ENCODE data around the gene SYCN.
"Not testable (repeated sequence)": the region's sequence is repeated elsewhere in the genome, so short reads cannot be mapped to it uniquely, and the experiment has no call there.

The SYCN gene, protein sequence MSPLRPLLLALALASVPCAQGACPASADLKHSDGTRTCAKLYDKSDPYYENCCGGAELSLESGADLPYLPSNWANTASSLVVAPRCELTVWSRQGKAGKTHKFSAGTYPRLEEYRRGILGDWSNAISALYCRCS

GRCh38 chr19:39203372-39204341, at the start of gene SYCN:
TSS of gene SYCN (minus strand) at chr19:39204263. CDS start at chr19:39204254, 9 bp downstream.
- DNase-seq: no peak

GRCh38 chr19:39253374-39254149, 49.5 kb upstream of the SYCN start:
- DNase-seq: no peak

- DNase-seq: no peak
Measured at GRCh38 chr19:39252458-39252857, 48.4 kb upstream of the SYCN start.

DNA sequence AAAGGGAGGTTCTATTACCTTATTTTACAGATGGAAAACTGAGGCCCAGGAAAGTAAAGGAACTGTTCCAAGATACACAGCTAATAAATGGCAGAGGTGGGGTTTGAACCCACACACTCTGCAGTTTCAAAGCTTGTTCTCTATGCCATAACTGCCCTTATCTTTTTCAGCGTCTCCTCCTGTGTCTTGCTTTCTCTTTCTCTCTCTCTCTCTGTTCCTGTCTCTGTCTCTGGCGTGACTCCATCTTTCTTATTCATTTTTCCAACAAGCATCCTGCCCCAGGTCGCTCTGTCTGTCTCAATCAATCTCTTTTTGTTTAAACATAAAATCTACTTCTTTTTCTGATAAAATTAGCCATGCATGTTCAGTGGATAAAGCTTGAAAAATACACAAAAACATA, 47.8 kb upstream of the SYCN start:
- DNase-seq: no peak

- no peak for DNase-seq
Measured at GRCh38 chr19:39251081-39251480, 47.0 kb upstream of the SYCN start.

DNA sequence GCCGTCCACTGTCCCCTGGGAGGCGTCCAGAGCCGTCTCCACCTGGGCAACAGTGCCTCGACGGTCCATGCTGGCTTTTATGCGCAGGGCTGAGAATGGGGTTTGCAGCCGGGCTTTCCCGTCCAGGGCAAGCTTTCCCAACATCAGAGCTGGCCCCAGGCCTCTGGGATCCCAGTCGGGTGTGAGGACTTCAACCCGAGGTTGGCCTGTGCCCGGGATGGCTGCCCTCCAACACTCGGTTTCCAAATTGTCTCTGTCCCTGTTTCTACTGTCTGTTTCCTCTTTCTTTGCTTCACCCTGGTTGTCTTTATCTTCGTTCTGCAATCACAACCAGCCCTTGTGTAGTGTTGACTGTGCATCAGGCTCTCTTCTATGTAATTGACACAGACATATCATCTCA, 44.7 kb upstream of the SYCN start, which contains the start of gene IFNL4:
Gene IFNL4, minus strand, starts transcription at position 51 of the 400 bp plus-strand sequence.
- DNase-seq: no peak

DNA sequence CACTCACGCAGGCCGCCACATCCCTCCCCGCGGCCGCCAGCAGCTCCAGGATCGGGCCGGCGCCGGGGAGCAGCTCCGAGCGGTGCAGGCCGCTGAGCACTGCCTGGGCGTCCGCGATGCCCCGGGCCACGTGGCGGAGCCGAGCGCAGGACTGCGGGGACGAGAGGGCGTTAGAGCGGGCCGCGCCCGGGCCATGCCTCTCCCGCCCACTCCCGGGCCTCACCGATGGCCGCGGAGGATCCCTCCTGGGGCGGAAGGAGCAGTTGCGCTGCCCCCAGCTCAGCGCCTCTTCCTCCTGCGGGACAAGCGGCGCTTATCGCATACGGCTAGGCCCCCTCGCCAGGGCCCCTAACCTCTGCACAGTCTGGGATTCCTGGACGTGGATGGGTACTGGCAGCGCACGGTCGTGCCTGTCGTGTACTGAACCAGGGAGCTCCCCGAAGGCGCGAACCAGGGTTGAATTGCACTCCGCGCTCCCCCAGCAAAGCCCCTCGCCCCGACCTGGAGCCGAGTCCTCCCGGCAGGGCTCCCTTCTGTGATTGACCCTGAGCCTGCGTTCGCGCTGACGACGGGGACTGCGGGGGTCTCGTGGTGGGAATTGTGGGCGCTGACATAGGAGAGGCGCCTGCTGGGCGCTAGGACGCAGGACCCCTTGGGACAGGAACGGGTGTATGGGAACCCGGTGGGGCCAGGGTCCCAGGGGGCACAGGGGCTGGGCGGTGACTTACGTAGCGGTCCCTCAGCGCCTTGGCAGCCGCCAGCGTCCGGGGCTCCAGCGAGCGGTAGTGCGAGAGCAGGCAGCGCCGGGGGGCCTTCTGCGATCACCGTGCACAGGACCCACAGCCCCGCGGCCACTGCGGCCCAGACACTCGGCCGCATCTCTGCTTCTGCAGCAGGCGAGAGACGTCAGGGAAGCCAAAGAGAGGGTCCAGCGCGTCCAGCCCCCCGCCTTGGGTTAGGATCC, 43.9 kb upstream of the SYCN start:
- peak; percentile 62 for DNase-seq

DNA sequence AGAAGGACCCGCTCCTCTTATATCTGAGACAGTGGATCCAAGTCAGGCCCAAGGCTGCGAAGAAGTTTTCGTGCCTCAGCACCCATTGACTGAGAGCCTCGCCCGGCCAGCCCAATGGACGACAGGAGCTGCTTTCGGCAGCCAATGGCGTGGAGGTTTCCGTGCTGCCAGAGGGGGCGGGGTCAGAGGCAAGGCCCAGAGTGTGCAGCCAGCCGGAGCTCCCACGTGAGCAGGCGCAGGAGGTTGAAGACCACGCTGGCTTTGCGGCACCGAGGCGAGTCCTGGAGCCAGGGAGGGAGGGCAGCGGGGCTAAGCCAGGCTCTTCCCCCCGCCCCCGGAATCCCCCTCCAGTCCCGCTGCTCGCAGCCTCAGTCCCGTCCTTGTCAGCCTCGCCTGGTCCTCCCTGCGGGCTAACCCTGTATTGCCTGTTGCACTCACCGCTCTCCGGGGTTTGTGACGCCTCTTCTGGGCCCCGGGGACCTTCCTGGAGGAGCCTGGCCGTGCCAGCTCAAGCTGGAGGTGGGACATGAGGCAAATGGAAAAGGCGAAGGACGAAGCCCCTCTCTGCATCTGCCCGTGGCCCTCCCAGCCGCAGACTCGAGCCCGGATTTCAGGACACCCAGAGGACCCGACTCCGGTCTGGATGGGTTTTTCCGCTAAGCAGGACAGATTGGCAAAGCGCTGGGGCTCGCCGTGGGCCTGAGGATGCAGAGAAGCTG, 43.0 kb upstream of the SYCN start:
- peak; percentile 65 for DNase-seq

- DNase-seq: not testable (repeated sequence)
Measured at GRCh38 chr19:39245166-39245565, 41.1 kb upstream of the SYCN start.

DNA sequence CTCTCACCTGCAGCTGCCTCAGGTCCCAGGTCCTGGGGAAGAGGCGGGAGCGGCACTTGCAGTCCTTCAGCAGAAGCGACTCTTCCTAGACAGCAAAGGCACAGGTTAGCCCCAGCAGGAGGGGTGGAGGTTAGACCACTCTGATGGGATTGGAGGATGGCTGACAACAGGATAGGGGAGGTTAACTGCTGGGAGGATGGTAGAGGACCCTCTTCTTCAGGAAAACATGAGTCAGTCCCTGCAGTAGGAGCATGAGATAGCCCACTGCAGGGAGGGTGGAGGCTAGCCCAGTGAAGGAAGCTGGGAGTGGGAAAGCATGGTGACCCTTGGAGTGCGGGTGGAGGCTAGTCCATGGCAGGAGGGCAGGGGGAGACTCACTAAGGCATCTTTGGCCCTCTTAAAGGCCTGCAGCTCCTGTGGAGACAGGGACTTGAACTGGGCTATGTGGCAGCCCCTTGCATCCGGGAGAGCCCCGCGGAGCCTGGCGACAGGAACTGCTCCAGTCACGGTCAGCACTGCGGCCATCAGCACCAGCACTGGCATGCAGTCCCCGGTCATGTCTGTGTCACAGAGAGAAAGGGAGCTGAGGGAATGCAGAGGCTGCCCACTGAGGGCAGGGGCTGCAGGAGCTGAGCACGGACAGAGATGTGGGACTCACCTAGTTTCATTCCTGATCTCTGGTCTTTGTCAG, 40.5 kb upstream of the SYCN start, which contains the start of gene IFNL3:
Gene IFNL3, minus strand, starts transcription at position 597 of the 691 bp plus-strand sequence. Its CDS starts 39 bp downstream, at position 558.
- DNase-seq: not testable (repeated sequence)

GRCh38 chr19:39243741-39244140, 39.7 kb upstream of the SYCN start:
- not testable (repeated sequence) for DNase-seq

DNA sequence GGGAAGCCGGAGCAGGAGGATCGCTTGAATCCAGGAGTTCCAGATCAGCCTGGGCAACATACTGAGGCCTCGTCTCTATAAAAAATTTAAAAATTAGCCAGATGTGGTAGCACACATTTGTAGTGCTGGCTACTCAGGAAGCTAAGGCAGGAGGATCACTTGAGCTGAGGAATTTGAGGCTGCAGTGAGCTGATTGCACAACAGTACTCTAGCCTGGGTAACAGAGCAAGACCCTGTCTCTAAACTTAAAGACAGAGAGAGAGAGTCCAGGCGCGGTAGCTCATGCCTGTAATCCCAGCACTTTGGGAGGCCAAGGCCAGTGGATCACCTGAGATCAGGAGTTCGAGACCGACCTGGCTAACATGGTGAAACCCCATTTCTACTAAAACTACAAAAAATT, 36.4 kb upstream of the SYCN start:
- no peak for DNase-seq

- no peak for DNase-seq
Measured at GRCh38 chr19:39238944-39239343, 34.9 kb upstream of the SYCN start.

DNA sequence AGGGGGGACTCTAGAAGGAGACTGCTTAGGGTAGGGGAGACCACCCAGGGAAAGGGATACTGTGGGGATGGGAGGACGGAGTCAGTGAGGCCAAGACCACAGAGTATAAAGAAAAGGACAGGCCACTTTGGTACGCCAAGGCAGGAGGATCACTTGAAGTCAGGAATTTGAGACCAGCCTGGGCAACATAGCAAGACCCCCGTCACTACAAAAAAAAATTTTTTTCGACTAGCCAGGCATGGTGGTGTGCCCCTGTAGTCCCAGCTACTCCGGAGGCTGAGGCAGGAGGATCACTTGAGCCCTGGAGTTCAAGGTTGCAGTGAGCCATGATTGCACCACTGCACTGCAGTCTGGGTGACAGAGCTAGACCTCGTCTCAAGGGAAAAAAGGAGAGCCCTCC, 34.1 kb upstream of the SYCN start:
- no peak for DNase-seq

DNA sequence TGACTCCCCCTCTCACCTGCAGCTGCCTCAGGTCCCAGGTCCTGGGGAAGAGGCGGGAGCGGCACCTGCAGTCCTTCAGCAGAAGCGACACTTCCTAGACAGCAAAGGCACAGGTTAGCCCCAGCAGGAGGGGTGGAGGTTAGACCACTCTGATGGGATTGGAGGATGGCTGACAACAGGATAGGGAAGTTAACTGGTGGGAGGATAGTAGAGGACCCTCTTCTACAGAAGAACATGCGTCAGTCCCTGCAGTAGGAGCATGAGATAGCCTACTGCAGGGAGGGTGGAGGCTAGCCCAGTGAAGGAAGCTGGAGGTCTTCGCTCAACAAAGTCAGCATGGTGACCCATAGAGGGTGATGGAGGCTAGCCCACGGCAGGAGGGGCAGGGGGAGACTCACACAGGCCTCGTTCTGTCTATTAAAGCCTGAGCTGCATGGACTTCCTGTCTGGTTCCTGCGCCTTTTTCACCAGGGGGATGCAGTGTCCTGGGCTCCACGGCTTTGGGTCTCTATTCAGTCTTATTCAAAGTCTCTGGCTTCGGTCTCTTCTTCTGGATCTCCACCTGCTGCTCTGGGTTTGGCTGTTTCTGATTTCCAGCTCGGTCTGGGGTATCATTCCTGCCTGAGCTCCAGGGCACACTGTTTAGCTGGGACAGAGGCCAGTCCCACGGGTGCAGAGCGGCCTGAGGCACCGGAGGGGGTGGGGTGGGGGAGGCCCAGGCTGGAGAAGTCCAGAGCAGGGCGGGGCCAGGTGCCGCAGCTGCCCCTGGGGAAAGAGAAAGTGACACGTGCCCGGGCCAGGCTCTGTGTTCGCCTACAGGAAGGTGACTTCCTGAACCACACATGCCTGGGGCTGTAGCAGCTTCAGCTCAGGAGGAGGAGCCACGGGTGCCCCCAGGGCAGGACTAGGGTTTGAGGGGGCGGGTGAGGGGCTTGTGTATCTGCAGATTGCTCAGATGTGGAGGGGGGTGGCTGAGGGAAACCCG, 33.4 kb upstream of the SYCN start:
- peak; percentile 78 for DNase-seq

DNA sequence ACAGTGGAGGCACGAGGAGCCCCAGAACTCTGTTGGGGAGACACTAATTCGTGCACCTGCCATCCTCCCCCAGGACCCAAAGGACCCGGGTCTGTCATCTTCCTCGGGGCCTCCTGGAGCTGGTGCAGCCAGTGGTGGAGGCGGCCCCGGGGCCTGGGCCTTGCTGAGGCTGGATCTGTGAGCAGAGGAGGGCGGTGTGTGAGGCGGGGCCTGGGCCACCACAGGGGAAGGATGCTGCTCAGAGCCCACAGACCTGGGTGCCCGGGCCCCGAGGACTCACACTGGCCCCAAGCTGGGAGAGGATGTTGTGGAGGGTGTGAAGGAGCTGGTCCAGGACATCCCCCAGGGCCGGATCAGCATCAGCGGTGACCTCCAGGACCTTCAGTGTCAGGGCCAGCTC, 32.5 kb upstream of the SYCN start:
- peak; percentile 77 for DNase-seq

DNA sequence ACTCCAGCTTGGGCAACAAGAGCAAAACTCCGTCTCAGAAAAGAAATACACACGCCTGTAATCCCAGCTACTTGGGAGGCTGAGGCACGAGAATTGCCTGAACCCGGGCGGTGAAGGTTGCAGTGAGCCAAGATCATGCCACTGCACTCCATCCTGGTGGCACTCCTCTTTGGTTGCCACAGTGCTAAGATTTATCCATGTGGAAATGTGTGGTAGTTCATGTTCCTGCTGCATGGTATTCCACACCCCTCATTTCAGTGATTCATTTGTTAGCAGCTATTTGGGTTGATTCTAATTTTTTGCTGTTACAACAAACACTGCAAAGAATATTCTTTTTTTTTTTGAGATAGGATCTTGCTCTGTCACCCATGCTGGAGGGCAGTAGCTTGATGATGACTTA, 28.6 kb upstream of the SYCN start:
- DNase-seq: no peak

GRCh38 chr19:39230096-39230764, 26.2 kb upstream of the SYCN start:
- no peak for DNase-seq

GRCh38 chr19:39224910-39225309, 20.8 kb upstream of the SYCN start:
- DNase-seq: no peak

Data from activated CD8-positive, alpha-beta memory T cell treated with anti-CD3 and anti-CD28 coated beads for 24 hours (primary cell).